HL-60 (cell line): ENCODE measurements around the gene METTL25B.

Experiments used
- CTCF ChIP-seq: IDR thresholded peaks from one replicate; pipeline ENCODE4 v1.5.1; 2011; ENCODE audit warnings: low read length, control low read depth, inconsistent platforms; ENCODE audit not compliant: insufficient read depth
- GABPA ChIP-seq: IDR thresholded peaks from 2 replicates; pipeline ENCODE4 v1.6.1; 2012; ENCODE audit warnings: low read depth
- POLR2AphosphoS5 ChIP-seq: IDR thresholded peaks from 2 replicates; pipeline ENCODE4 v1.6.1; 2012; ENCODE audit warnings: low read depth
- REST ChIP-seq: IDR thresholded peaks from 2 replicates; pipeline ENCODE4 v1.6.1; 2012; ENCODE audit warnings: low read depth; ENCODE audit not compliant: insufficient replicate concordance

GRCh38 chr1:156728599-156729462, 562 bp downstream of the METTL25B start, which contains the start of gene ISG20L2:
- TF ChIP-seq CTCF (no peak), POLR2AphosphoS5 (peak; percentile 59), REST (no peak), GABPA (peak; percentile 83)
